ENCODE data around the gene VAV3. TPM values are rescaled to one million over a fixed set of nuclear protein-coding genes. Genes with fewer than 3 reads are reported as not detected.

VAV3 gene
- total RNA-seq, 1 donor from 2014 or later: 1.8 TPM

GRCh38 chr1:107546576-107546975 lies 418.4 kb downstream of the VAV3 start:
- no peak for TF ChIP-seq CTCF (IDR thresholded peaks at IDR 0.05; ENCODE audit: unreplicated experiment)
- no peak overlapping the region for H3K4me3 Mint-ChIP-seq (ENCODE audit: low read depth)
- no peak overlapping the region for H3K27ac Mint-ChIP-seq
- H3K4me1 Mint-ChIP-seq (ENCODE audit: low read depth): no peaks in the 10 kb centered on the region
- no peaks in the 10 kb centered on the region for H3K36me3 Mint-ChIP-seq (ENCODE audit: insufficient read depth)
- no peaks in the 10 kb centered on the region for H3K9me3 Mint-ChIP-seq (ENCODE audit: low read depth)
- no peak for DNase-seq (ENCODE audit: low spot score, unreplicated experiment)
- H3K27me3 Mint-ChIP-seq: no peaks in the 10 kb centered on the region

DNA sequence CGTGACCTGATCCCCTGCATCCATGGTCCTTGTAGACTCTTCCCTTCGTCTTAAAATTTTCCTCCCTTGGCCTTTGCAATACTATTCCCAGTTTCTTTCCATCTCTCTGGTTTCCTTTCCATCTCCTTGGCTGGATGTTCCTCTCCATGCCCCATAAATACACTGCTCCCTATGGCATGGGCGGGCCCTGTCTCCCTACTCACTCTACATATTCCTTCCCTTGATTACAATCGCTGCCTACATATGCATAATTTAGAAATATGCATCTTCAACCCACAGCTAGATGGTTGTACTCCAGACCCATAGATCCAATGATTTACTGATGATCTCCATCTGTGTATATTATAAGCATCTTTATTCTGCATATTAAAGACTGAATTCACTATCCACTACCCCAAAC lies 419.1 kb downstream of the VAV3 start:
- H3K9me3 Mint-ChIP-seq (ENCODE audit: low read depth): no peaks in the 10 kb centered on the region
- no peaks in the 10 kb centered on the region for H3K4me1 Mint-ChIP-seq (ENCODE audit: low read depth)
- DNase-seq (ENCODE audit: low spot score, unreplicated experiment): no peak
- H3K27me3 Mint-ChIP-seq: no peaks in the 10 kb centered on the region
- TF ChIP-seq CTCF (IDR thresholded peaks at IDR 0.05; ENCODE audit: unreplicated experiment): no peak
- H3K36me3 Mint-ChIP-seq (ENCODE audit: insufficient read depth): no peaks in the 10 kb centered on the region
- H3K4me3 Mint-ChIP-seq (ENCODE audit: low read depth): no peak overlapping the region
- no peak overlapping the region for H3K27ac Mint-ChIP-seq

- no peaks in the 10 kb centered on the region for H3K27me3 Mint-ChIP-seq
- DNase-seq (ENCODE audit: low spot score, unreplicated experiment): no peak
- H3K27ac Mint-ChIP-seq: no peak overlapping the region
- no peak for TF ChIP-seq CTCF (IDR thresholded peaks at IDR 0.05; ENCODE audit: unreplicated experiment)
- H3K4me3 Mint-ChIP-seq (ENCODE audit: low read depth): no peak overlapping the region
- no peaks in the 10 kb centered on the region for H3K9me3 Mint-ChIP-seq (ENCODE audit: low read depth)
- no peaks in the 10 kb centered on the region for H3K36me3 Mint-ChIP-seq (ENCODE audit: insufficient read depth)
- no peaks in the 10 kb centered on the region for H3K4me1 Mint-ChIP-seq (ENCODE audit: low read depth)
These were observed 419.9 kb downstream of the VAV3 start for GRCh38 chr1:107545056-107545577.

- no peaks in the 10 kb centered on the region for H3K36me3 Mint-ChIP-seq (ENCODE audit: insufficient read depth)
- no peak for TF ChIP-seq CTCF (IDR thresholded peaks at IDR 0.05; ENCODE audit: unreplicated experiment)
- no peak overlapping the region for H3K27ac Mint-ChIP-seq
- H3K27me3 Mint-ChIP-seq: no peaks in the 10 kb centered on the region
- no peak overlapping the region for H3K4me3 Mint-ChIP-seq (ENCODE audit: low read depth)
- DNase-seq (ENCODE audit: low spot score, unreplicated experiment): no peak
- no peaks in the 10 kb centered on the region for H3K9me3 Mint-ChIP-seq (ENCODE audit: low read depth)
- H3K4me1 Mint-ChIP-seq (ENCODE audit: low read depth): no peaks in the 10 kb centered on the region
These were observed 420.7 kb downstream of the VAV3 start for GRCh38 chr1:107544285-107544684.

DNA sequence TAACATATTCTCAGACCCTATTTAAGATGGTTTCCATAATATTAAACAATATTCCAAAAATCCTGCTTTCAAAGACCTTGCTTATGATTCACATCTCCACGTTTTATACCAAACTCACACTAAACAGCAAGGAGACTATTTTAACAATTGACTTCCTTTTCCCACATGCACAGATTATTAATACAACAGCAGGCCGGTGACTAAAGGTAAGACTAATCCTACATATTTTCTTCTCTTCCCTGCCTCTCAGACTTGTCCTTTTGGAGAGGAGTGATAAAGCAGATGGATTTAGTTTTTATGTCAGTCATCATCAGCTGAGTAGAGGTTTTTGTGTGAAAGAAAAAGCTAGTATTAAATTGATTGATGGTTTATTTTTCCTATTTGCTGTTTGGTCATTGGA lies 423.6 kb downstream of the VAV3 start:
- Mint-ChIP-seq H3K9me3 (ENCODE audit: low read depth) (no peaks in the 10 kb centered on the region), H3K27me3 (no peaks in the 10 kb centered on the region), H3K27ac (no peak overlapping the region), H3K4me3 (ENCODE audit: low read depth) (no peak overlapping the region), H3K4me1 (ENCODE audit: low read depth) (no peaks in the 10 kb centered on the region), H3K36me3 (ENCODE audit: insufficient read depth) (no peaks in the 10 kb centered on the region)
- no peak for TF ChIP-seq CTCF (IDR thresholded peaks at IDR 0.05; ENCODE audit: unreplicated experiment)
- no peak for DNase-seq (ENCODE audit: low spot score, unreplicated experiment)

Measured in progenitor cell of endocrine pancreas (in vitro differentiated cells).